GM12875 (cell line): ENCODE data around the gene OR51I2.

ENCODE experiments used
- H3K4me3 ChIP-seq: one replicate; pipeline ENCODE4 v1.5.1; 2011; ENCODE audit warnings: low read depth, low read length, control low read depth
- TF ChIP-seq, protein P1 (sequence below): IDR thresholded peaks from 2 replicates; pipeline ENCODE4 v1.5.1; 2011; ENCODE audit warnings: low read depth, mild to moderate bottlenecking, control low read depth, inconsistent platforms, low read length, moderate library complexity, borderline replicate concordance; ENCODE audit not compliant: insufficient read depth

Gene OR51I2

DNA sequence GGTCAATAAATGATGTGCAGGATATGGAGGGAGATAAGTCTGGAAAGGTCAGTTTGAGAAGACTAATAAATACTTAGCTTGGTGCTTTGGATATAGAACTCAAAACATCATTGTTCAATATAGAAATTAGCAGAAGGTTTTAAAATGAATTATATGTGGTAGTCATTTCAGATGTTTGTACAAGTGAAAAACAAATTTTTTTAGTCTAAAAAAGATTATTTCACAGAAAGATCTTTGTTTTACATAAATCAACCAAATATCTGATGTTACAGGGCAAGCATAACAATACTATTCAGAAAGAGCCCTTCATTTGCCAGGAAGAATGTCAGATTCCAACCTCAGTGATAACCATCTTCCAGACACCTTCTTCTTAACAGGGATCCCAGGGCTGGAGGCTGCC is 39.3 kb downstream of the OR51I2 start, which contains the start of gene OR52D1:
Gene OR52D1 (plus strand): TSS at position 301 of the 400 bp plus-strand sequence. CDS start 22 bp downstream, at position 323.
- no peak within 1 kb of the TSS for H3K4me3 ChIP-seq
- TF ChIP-seq, protein P1, sequence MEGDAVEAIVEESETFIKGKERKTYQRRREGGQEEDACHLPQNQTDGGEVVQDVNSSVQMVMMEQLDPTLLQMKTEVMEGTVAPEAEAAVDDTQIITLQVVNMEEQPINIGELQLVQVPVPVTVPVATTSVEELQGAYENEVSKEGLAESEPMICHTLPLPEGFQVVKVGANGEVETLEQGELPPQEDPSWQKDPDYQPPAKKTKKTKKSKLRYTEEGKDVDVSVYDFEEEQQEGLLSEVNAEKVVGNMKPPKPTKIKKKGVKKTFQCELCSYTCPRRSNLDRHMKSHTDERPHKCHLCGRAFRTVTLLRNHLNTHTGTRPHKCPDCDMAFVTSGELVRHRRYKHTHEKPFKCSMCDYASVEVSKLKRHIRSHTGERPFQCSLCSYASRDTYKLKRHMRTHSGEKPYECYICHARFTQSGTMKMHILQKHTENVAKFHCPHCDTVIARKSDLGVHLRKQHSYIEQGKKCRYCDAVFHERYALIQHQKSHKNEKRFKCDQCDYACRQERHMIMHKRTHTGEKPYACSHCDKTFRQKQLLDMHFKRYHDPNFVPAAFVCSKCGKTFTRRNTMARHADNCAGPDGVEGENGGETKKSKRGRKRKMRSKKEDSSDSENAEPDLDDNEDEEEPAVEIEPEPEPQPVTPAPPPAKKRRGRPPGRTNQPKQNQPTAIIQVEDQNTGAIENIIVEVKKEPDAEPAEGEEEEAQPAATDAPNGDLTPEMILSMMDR = no peak

DNA sequence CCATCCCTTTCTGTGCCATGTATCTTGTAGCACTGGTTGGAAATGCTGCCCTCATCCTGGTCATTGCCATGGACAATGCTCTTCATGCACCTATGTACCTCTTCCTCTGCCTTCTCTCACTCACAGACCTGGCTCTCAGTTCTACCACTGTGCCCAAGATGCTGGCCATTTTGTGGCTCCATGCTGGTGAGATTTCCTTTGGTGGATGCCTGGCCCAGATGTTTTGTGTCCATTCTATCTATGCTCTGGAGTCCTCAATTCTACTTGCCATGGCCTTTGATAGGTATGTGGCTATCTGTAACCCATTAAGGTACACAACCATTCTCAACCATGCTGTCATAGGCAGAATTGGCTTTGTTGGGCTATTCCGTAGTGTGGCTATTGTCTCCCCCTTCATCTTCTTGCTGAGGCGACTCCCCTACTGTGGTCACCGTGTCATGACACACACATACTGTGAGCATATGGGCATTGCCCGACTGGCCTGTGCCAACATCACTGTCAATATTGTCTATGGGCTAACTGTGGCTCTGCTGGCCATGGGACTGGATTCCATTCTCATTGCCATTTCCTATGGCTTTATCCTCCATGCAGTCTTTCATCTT is 39.8 kb downstream of the OR51I2 start:
- H3K4me3 ChIP-seq = no peak overlapping the region
- TF ChIP-seq, protein P1 = no peak

DNA sequence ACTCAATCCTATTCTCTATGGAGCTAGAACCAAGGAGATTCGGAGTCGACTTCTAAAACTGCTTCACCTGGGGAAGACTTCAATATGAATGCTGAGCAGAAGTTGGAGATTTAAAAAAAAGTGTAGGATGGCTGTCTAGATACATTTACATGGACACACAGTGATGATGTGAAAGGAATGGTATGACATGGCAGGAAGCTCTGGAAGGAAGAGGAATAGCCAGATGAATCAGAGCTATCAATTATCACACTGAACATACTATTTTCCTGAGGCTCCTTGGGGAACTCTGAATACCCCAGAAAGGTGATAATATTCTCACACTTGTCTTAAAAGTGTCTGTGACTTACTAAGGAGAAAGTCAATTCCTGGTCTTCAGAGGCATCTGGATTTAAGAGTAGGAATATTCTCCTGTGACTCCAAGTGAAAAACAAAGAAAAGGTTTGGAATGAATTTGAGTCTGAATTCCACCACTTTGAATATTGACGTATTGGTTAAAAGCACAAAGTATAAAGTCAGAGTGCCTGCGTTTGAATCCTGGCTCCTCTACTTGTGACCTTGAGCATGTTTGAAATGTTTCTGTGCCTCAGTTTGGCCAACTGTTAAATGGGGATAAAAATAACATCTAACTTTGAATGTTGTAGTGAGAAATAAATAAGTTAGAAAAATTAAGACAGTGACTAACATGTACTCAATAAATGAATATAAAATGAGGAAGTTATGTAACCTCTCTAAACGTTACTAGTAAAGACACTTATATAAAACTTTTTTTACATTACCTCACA is 40.6 kb downstream of the OR51I2 start:
- TF ChIP-seq, protein P1 = no peak
- H3K4me3 ChIP-seq = no peak overlapping the region

DNA sequence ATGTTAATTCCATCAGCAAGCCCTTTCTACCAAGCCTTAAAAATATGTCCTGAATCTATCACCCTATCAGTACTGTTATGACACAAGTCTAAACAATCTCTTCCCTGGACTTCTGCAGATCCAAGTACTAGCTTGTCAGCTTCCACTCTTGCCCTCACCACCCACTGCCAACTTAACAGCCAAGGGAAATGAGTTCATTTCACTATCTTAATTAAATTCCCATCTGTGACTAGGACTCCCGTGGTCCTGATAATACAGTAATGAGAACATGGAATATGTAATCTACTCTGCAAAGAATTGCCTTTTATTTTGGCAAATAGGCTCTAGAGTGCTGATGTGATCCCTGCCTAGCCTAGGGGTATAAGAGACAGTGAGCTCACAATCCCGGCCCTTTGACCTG is 50.5 kb downstream of the OR51I2 start:
- H3K4me3 ChIP-seq = no peak overlapping the region
- TF ChIP-seq, protein P1 = no peak

DNA sequence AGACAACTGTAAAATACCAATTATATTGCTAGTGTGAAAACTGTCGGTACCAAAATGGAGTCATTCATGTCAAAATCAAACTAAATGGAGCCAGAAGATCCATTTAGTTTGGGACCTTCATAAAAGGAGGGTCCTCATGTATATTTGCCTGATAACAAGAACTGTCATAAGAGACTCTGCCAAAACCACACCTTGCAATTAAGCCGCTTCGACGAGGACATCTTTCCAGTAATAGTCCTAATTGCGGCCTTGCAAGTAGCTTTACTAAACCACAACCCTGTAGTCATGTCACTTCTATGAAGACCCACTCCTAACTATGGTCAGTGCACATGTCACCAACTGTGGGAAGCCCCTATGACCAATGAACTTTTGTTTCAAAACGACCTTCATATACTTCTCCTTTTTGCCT is 51.3 kb downstream of the OR51I2 start:
- no peak overlapping the region for H3K4me3 ChIP-seq
- TF ChIP-seq, protein P1 = no peak

DNA sequence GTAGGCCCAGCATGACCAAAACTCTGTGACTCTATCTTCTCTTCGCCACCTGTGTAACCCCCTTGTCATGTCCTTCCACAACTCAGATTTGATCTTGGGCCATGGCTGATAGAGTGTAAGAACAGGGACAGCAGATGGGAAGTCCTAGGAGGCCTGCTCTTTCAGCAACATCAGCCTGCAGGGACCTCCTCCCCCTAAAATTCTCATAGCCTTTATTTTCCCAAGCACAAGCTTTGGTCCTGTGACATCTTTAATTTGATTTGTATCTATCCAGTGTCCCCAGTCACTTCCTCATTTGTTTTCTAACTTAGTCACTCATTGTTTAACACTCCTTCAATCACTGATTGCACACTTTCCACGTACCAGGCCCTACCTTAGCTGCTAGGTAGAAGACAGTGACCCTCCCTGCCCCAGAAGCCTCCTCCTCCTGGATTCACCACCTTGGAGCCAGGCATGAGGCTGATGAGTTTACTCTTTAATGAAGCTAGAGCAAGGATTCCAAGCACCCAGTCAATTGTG is 55.3 kb downstream of the OR51I2 start:
- TF ChIP-seq, protein P1 = no peak
- no peak overlapping the region for H3K4me3 ChIP-seq
